HepG2 (cell line): Measurements from ENCODE around the gene DUS1L. TPM values are rescaled to one million over a fixed set of nuclear protein-coding genes. Genes with fewer than 3 reads are reported as not detected.

ENCODE experiments used
- ATAD3A ChIP-seq: sonication (generic); formaldehyde crosslinking; IDR thresholded peaks from 2 replicates; pipeline ENCODE4 v1.4.0; 2020; ENCODE audit warnings: missing genetic modification reagents
- FOXC1 ChIP-seq: sonication (generic); formaldehyde crosslinking; IDR thresholded peaks from 2 replicates; pipeline ENCODE4 v1.8.0; 2022; ENCODE audit warnings: mild to moderate bottlenecking, missing genetic modification reagents, borderline replicate concordance
- HOXA7 ChIP-seq: sonication (generic); formaldehyde crosslinking; IDR thresholded peaks from 2 replicates; pipeline ENCODE4 v1.8.1; 2022; ENCODE audit warnings: mild to moderate bottlenecking, missing genetic modification reagents, moderate library complexity
- MEF2D ChIP-seq: sonication (generic); formaldehyde crosslinking; IDR thresholded peaks from 2 replicates; pipeline ENCODE4 v1.5.1; 2020; ENCODE audit warnings: mild to moderate bottlenecking, missing genetic modification reagents
- NCOR1 ChIP-seq: fragments of 200-600 bp; sonication (generic); IDR thresholded peaks from 2 replicates; pipeline ENCODE4 v1.7.0; 2017; ENCODE audit warnings: antibody characterized with exemption, low read length, borderline replicate concordance
- NFYC ChIP-seq: IDR thresholded peaks from 2 replicates; pipeline ENCODE4 v1.6.1; 2016; ENCODE audit warnings: missing genetic modification reagents, missing compliant biosample characterization
- ZNF205 ChIP-seq: IDR thresholded peaks from 2 replicates; pipeline ENCODE4 v1.6.1; 2018; ENCODE audit warnings: missing biosample characterization, missing genetic modification reagents
- ZNF44 ChIP-seq: sonication (generic); formaldehyde crosslinking; IDR thresholded peaks from 2 replicates; pipeline ENCODE4 v1.5.1; 2020; ENCODE audit warnings: mild to moderate bottlenecking, missing genetic modification reagents
- ZNF570 ChIP-seq: sonication (generic); formaldehyde crosslinking; IDR thresholded peaks from 2 replicates; pipeline ENCODE4 v1.4.0; 2020; ENCODE audit warnings: mild to moderate bottlenecking, missing genetic modification reagents, borderline replicate concordance
- ZNF761 ChIP-seq: sonication (generic); formaldehyde crosslinking; conservative IDR thresholded peaks from 2 replicates; pipeline ENCODE4 v1.4.0; 2020; ENCODE audit warnings: mild to moderate bottlenecking, missing genetic modification reagents
- ZNF83 ChIP-seq: sonication (generic); formaldehyde crosslinking; IDR thresholded peaks from 2 replicates; pipeline ENCODE4 v1.4.0; 2020; ENCODE audit warnings: missing genetic modification reagents, mild to moderate bottlenecking, borderline replicate concordance
- polyA plus RNA-seq, 8 experiments: library from polyadenylated mRNA; depleted of rRNA in 3 of 8; stranded (reverse) in 7 of 8; unstranded in 1 of 8; fragments of >200 nt; fragmentation: Illumina TruSeq in 4 of 8; extraction: Trizol in 4 of 8; gene quantifications; 2 replicates each; pipeline versions ENCODE4 v1.2.1 to v1.2.3, GENCODE V29; 2011 to 2016; ENCODE audit warnings: low read depth in 4 of 8, missing spikeins in 1 of 8, mixed read lengths in 1 of 8; ENCODE audit not compliant: insufficient read depth in 1 of 8
- total RNA-seq, 5 experiments: library from RNA; depleted of rRNA; stranded (reverse); fragments of >200 nt; fragmentation: Illumina TruSeq; extraction: Trizol; gene quantifications; 2 replicates each; pipeline ENCODE4 v1.2.3, GENCODE V29; 2016; ENCODE audit warnings: low read depth in 1 of 5
- TF ChIP-seq, protein P1 (sequence below): sonication (generic); formaldehyde crosslinking; IDR thresholded peaks from 2 replicates; pipeline ENCODE4 v1.4.0; 2020; ENCODE audit warnings: mild to moderate bottlenecking, missing genetic modification reagents
- TF ChIP-seq, protein P2 (sequence below), 2 experiments: sonication (generic) in 1 of 2; formaldehyde crosslinking in 1 of 2; IDR thresholded peaks; 2 replicates each; pipeline versions ENCODE4 v1.4.0 to v1.6.1; 2016 to 2020; ENCODE audit warnings: borderline replicate concordance in 1 of 2, low read depth in 1 of 2, mild to moderate bottlenecking in 1 of 2, missing genetic modification reagents in 1 of 2

DUS1L gene
- total and polyA plus RNA-seq, 2 of the 13 experiments (the other 11 are each of a cell fraction or from before 2014, with no cell fraction given) = 81.0 to 109 TPM

DNA sequence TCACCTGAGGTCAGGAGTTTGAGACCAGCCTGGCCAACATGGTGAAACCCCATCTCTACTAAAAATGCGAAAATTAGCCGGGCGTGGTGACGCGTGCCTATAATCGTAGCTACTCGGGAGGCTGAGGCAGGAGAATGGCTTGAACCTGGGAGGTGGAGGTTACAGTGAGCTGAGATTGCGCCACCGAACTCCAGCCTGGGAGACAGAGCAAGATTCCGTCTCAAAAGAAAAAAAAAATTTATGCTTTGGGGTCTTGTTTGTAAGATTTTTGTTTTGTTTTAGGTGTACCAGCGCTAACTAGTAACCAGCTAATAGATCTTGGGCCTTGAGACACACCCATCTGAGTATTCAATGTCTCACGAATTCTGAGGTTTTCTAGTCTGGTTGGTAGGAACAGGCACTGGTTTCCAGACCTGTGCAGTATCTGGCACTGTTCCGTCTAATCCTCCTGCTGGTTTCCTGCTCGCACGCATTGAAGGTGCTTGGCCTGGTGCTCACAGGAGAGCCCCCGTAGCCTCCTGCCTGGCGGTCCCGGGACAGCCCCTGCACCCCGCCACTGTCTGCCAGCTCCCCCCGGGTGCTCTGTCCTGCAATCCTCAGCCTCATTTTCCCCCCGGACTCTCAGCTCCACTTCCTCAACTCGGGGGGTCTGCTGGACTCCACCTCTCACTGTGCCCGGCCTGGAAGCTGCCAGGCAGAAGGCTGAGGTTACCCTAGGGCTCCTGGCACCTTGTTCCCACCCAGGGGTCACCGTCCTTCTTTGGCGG is 10.6 kb upstream of the DUS1L start (continued):
- TF ChIP-seq, protein P1, sequence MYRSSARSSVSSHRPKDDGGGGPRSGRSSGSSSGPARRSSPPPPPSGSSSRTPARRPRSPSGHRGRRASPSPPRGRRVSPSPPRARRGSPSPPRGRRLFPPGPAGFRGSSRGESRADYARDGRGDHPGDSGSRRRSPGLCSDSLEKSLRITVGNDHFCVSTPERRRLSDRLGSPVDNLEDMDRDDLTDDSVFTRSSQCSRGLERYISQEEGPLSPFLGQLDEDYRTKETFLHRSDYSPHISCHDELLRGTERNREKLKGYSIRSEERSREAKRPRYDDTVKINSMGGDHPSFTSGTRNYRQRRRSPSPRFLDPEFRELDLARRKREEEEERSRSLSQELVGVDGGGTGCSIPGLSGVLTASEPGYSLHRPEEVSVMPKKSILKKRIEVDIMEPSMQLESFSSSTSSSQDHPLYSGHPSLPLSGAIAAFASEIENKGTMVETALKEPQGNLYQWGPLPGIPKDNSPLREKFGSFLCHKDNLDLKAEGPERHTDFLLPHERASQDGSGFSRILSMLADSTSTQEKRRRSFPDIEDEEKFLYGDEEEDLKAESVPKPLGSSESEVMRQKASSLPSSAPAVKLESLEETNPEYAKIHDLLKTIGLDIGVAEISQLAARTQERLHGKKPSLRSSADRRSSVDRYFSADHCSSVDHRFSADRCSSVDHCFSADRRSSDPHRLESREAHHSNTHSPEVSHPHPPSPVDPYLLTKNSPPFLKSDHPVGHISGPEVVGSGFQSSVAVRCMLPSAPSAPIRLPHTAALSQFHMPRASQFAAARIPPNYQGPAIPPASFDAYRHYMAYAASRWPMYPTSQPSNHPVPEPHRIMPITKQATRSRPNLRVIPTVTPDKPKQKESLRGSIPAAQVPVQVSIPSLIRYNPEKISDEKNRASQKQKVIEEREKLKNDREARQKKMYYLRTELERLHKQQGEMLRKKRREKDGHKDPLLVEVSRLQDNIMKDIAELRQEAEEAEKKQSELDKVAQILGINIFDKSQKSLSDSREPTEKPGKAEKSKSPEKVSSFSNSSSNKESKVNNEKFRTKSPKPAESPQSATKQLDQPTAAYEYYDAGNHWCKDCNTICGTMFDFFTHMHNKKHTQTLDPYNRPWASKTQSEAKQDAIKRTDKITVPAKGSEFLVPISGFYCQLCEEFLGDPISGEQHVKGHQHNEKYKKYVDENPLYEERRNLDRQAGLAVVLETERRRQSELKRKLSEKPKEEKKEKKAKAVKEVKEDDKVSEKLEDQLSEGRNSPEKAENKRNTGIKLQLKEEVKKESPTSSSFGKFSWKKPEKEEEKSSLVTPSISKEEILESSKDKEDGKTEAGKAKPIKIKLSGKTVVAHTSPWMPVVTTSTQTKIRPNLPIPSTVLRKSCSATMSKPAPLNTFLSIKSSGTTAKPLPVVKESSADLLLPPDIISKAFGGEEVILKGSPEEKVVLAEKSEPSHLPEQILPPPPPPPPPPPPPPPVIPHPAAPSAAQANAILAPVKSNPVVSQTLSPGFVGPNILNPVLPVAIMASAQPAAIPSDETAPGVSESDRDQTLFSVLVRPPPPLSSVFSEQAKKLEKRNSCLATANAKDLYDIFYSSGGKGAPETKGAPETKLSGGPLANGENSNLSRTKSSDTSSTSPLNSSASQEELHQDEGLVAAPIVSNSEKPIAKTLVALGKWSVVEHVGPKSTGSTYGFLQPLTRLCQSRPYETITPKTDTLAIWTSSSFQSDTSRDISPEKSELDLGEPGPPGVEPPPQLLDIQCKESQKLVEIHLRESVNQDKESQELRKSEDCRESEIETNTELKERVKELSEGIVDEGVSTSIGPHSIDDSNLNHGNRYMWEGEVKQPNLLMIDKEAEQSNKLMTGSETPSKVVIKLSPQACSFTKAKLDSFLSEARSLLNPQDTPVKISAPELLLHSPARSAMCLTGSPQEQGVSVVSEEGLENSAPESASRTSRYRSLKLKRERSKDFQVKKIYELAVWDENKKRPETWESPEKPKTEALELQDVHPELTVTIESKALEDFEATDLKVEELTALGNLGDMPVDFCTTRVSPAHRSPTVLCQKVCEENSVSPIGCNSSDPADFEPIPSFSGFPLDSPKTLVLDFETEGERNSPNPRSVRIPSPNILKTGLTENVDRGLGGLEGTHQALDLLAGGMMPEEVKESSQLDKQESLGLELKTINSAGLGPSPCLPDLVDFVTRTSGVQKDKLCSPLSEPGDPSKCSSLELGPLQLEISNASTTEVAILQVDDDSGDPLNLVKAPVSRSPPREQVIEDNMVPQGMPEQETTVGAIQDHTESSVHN = 0 out of 2 replicates have a peak, but pooled peaks have one; percentile 5
- no peak for TF ChIP-seq ZNF570 (CRISPR knock-in tag)
- TF ChIP-seq NFYC = no peak
- TF ChIP-seq, protein P2, sequence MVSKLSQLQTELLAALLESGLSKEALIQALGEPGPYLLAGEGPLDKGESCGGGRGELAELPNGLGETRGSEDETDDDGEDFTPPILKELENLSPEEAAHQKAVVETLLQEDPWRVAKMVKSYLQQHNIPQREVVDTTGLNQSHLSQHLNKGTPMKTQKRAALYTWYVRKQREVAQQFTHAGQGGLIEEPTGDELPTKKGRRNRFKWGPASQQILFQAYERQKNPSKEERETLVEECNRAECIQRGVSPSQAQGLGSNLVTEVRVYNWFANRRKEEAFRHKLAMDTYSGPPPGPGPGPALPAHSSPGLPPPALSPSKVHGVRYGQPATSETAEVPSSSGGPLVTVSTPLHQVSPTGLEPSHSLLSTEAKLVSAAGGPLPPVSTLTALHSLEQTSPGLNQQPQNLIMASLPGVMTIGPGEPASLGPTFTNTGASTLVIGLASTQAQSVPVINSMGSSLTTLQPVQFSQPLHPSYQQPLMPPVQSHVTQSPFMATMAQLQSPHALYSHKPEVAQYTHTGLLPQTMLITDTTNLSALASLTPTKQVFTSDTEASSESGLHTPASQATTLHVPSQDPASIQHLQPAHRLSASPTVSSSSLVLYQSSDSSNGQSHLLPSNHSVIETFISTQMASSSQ (IDR thresholded peaks at IDR 0.05; ENCODE audit: low read depth) = no peak
- TF ChIP-seq, protein P2 (CRISPR knock-in tag; IDR thresholded peaks at IDR 0.05; ENCODE audit: borderline replicate concordance) = no peak
- no peak for TF ChIP-seq ZNF83 (CRISPR knock-in tag)
- no peak for TF ChIP-seq ZNF205 (CRISPR knock-in tag)
- TF ChIP-seq ATAD3A (CRISPR knock-in tag) = no peak
- no peak for TF ChIP-seq HOXA7 (CRISPR knock-in tag)
- no peak for TF ChIP-seq ZNF44 (CRISPR knock-in tag)
- no peak for TF ChIP-seq MEF2D
- no peak for TF ChIP-seq ZNF761 (CRISPR knock-in tag)
- TF ChIP-seq NCOR1 = no peak
- no peak for TF ChIP-seq FOXC1 (CRISPR knock-in tag)
